GM23248 (cell line): ENCODE results near the gene FLT1.

Experiments used
- EZH2 ChIP-seq: fragments of 200-600 bp; sonication (generic); IDR thresholded peaks from 2 replicates; pipeline ENCODE4 v1.6.1; 2018; ENCODE audit warnings: antibody characterized with exemption, mild to moderate bottlenecking; ENCODE audit not compliant: insufficient read depth, poor library complexity, severe bottlenecking
- EZH2phosphoT487 ChIP-seq: fragments of 200-600 bp; sonication (generic); IDR thresholded peaks from 2 replicates; pipeline ENCODE4 v1.6.1; 2018; ENCODE audit warnings: antibody characterized with exemption, moderate library complexity, mild to moderate bottlenecking, low read depth; ENCODE audit not compliant: insufficient read depth

GRCh38 chr13:28429685-28430290, 65.1 kb downstream of the FLT1 start:
- TF ChIP-seq EZH2 (no peak), EZH2phosphoT487 (no peak)
